ENCODE results near the gene BABAM2.

The BABAM2 gene

DNA sequence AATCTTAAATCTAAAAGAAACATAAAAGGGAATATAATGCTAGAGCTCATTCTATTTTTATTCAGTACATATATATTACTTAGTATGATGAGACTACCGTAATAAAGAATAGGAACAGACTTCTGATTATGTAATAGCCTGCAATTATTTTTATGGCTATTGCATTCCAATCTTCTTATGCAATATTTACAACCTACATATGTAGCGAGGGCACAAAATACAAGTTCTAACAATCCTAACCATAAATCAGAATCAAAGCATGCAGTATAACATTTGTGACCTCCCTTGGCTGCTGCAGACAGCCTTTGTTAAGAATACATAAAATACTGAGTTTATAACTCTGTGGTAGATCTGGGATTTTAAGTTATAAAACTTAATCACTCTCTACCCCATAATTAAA lies 177.6 kb downstream of the BABAM2 start:
- no peak overlapping the region for H3K4me3 ChIP-seq (ENCODE audit: control insufficient read depth, low read depth, low read length)
- no peak for DNase-seq (ENCODE audit: low read depth)
- TF ChIP-seq, protein P1, sequence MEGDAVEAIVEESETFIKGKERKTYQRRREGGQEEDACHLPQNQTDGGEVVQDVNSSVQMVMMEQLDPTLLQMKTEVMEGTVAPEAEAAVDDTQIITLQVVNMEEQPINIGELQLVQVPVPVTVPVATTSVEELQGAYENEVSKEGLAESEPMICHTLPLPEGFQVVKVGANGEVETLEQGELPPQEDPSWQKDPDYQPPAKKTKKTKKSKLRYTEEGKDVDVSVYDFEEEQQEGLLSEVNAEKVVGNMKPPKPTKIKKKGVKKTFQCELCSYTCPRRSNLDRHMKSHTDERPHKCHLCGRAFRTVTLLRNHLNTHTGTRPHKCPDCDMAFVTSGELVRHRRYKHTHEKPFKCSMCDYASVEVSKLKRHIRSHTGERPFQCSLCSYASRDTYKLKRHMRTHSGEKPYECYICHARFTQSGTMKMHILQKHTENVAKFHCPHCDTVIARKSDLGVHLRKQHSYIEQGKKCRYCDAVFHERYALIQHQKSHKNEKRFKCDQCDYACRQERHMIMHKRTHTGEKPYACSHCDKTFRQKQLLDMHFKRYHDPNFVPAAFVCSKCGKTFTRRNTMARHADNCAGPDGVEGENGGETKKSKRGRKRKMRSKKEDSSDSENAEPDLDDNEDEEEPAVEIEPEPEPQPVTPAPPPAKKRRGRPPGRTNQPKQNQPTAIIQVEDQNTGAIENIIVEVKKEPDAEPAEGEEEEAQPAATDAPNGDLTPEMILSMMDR (conservative IDR thresholded peaks at IDR 0.05; ENCODE audit: control insufficient read depth, insufficient read depth, low read depth, low read length) = no peak

DNA sequence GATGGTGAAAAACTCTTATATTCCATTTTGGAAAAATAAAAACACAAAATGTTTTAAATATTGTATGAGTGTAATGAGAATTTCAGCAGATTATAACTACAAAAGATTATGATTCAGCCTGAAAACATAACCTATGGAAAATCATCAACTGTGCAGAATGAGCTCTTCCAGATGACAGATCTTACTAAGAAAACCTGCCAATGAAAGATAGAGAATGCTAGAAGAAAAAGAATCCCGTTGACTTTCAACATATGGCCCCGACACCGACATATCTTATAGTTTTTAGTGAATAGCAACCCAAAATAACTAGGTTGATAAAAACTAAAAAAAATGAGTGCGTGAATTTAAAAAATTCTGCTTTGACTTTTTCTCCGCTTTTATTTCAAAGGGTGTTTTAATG lies 178.0 kb downstream of the BABAM2 start:
- DNase-seq (ENCODE audit: low read depth) = no peak
- TF ChIP-seq, protein P1 (conservative IDR thresholded peaks at IDR 0.05; ENCODE audit: control insufficient read depth, insufficient read depth, low read depth, low read length) = no peak
- H3K4me3 ChIP-seq (ENCODE audit: control insufficient read depth, low read depth, low read length) = no peak overlapping the region

DNA sequence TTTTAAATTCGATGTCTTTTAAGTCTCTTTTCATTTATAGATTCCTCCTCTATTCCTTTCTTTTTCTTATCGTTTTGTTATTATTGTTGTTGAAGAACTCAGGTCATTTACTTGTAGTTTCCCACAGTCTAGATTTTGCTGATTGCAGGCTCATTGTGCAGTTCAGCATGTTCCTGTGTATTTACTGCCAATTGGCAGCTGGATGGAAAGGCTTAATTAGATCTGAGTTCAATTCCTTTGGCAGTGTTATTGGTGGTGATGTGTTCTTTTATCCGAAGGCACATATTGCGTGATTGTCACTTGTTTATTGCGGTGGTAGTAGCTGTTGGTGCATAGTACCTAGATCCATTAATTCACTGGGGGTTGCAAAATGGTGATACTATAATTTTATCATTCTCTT lies 180.7 kb downstream of the BABAM2 start:
- DNase-seq (ENCODE audit: low read depth) = no peak
- TF ChIP-seq, protein P1 (conservative IDR thresholded peaks at IDR 0.05; ENCODE audit: control insufficient read depth, insufficient read depth, low read depth, low read length) = no peak
- no peak overlapping the region for H3K4me3 ChIP-seq (ENCODE audit: control insufficient read depth, low read depth, low read length)

DNA sequence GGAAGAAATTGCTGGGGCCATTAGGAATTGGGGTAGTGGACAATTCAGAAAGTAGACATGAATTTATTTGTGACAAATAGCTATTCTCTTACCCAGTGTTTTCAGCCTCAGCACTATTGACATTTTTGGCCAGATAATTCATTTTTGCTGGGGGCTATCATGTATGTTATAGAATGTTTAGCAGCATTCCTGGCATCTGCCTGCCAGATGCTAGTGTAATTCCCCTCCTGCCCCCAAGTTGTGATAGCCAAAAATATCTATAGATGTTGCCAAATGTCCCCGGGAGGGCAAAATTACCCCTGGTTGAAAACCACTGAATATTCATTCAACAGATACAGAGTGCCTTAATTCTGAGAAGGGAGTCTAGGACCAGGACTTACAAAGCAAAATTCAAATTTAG lies 183.6 kb downstream of the BABAM2 start:
- DNase-seq (ENCODE audit: low read depth) = no peak
- TF ChIP-seq, protein P1 (conservative IDR thresholded peaks at IDR 0.05; ENCODE audit: control insufficient read depth, insufficient read depth, low read depth, low read length) = no peak
- no peak overlapping the region for H3K4me3 ChIP-seq (ENCODE audit: control insufficient read depth, low read depth, low read length)

DNA sequence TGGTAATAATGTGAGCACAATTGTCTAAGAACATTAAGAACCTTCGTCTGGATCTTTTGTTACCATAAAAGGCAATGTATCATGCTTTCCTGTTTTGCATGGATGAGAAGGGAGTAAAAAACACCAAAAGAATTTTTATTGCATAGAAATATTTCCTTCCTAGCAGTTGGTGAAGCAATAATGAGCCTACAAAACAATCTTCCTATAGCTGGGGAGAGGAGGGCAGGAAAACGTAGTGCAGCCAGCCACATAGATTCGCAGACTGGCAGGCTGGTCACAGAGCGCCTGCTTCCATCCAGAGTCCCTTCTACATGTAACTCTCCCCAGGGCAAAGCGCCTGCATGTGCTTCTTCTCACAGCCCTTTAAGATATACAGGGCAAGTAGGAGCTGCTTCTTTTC lies 190.4 kb downstream of the BABAM2 start:
- DNase-seq (ENCODE audit: low read depth) = peak; percentile 65
- H3K4me3 ChIP-seq (ENCODE audit: control insufficient read depth, low read depth, low read length) = no peak overlapping the region
- TF ChIP-seq, protein P1 (conservative IDR thresholded peaks at IDR 0.05; ENCODE audit: control insufficient read depth, insufficient read depth, low read depth, low read length) = no peak

DNA sequence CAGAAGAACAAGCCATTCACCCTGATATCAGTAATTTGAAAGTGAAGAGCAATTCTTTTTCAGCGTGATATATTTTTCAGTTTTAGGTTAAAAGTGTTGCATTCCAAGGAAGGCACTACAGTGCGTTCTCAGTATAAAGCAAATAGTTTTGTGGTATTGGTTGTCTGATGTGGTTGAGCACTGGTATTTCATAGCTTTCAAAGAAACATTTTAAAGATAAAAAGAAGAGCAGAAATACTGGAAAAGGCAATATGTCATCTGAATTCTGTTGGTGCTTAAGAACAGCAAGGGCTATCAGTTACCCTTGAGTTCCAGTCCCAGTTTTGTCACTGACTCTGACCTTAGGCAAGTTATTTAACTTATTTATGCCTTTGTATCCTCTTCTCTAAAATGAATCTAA lies 191.6 kb downstream of the BABAM2 start:
- TF ChIP-seq, protein P1 (conservative IDR thresholded peaks at IDR 0.05; ENCODE audit: control insufficient read depth, insufficient read depth, low read depth, low read length) = no peak
- DNase-seq (ENCODE audit: low read depth) = no peak
- H3K4me3 ChIP-seq (ENCODE audit: control insufficient read depth, low read depth, low read length) = no peak overlapping the region

DNA sequence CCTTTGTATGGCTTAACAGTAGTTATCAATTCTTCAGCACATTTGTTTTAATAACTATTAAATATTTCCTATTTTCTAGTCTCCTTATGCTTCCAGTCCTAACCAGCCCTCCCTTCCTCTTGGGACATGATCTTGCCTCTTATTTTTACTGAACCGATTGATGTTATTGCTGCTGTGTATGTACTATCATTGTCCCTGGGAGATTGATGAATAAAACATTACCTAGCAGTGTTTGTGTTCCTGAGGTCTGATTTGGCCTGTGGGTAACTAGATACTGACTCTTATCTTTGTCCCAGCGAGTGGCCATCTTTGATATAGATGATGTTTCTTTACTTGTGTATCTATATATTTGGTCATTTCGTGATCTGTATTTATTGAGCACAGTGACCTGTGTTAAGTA lies 192.9 kb downstream of the BABAM2 start:
- H3K4me3 ChIP-seq (ENCODE audit: control insufficient read depth, low read depth, low read length) = no peak overlapping the region
- DNase-seq (ENCODE audit: low read depth) = no peak
- TF ChIP-seq, protein P1 (conservative IDR thresholded peaks at IDR 0.05; ENCODE audit: control insufficient read depth, insufficient read depth, low read depth, low read length) = no peak
